Activated naive CD4-positive, alpha-beta T cell treated with anti-CD3 and anti-CD28 coated beads, Interleukin-2, amount 50 U/mL, for 72 hours (primary cell): ENCODE results near the gene DCAF11. TPM values are rescaled to one million over a fixed set of nuclear protein-coding genes. Genes with fewer than 3 reads are reported as not detected.
A peak's percentile ranks its signal among the peaks of the same experiment; 100 is the strongest.

Experiments
- ATAC-seq, 2 donors: fragments of 150-1000 bp; cut with Tn5 transposase; 2 replicates each; pipeline ENCODE4 v1.10.0; 2021; ENCODE audit warnings: mild to moderate bottlenecking in 2 of 2, moderate library complexity in 2 of 2
- DNase-seq, 2 donors: peaks; one replicate each; pipeline ENCODE4 v3.0.0; 2021 to 2022; ENCODE audit warnings: low spot score in 2 of 2
- H3K27ac Mint-ChIP-seq, 2 donors: one replicate each; pipeline ENCODE4 v1.8.0; 2022; ENCODE audit warnings: mild to moderate bottlenecking in 2 of 2, mixed read lengths in 2 of 2
- H3K36me3 Mint-ChIP-seq, 2 donors: one replicate each; pipeline ENCODE4 v1.8.0; 2022; ENCODE audit warnings: mixed read lengths in 2 of 2
- H3K9me3 Mint-ChIP-seq, 2 donors: one replicate each; pipeline ENCODE4 v1.8.0; 2022; ENCODE audit warnings: mixed read lengths in 2 of 2
- total RNA-seq, 2 donors: library from RNA; stranded (reverse); gene quantifications; one replicate each; pipeline ENCODE4 v1.2.3, GENCODE V29; 2022

Gene DCAF11
- total RNA-seq, 2 donors from 2014 or later = 66.7 to 146 TPM

- no peaks in the 10 kb centered on the region for H3K9me3 Mint-ChIP-seq
- DNase-seq = no peak
- H3K27ac Mint-ChIP-seq = no peak overlapping the region
- H3K36me3 Mint-ChIP-seq = no peaks in the 10 kb centered on the region
- ATAC-seq = no peak
These were observed 12.4 kb downstream of the DCAF11 start for GRCh38 chr14:24126939-24127338.

- ATAC-seq (no peak), DNase-seq (no peak)
- H3K36me3 Mint-ChIP-seq = no peaks in the 10 kb centered on the region
- H3K9me3 Mint-ChIP-seq = no peaks in the 10 kb centered on the region
- H3K27ac Mint-ChIP-seq = no peak overlapping the region
These were observed 13.1 kb downstream of the DCAF11 start for GRCh38 chr14:24127673-24128072.

- H3K36me3 Mint-ChIP-seq = no peaks in the 10 kb centered on the region
- ATAC-seq (no peak), DNase-seq (no peak)
- no peaks in the 10 kb centered on the region for H3K9me3 Mint-ChIP-seq
- no peak overlapping the region for H3K27ac Mint-ChIP-seq
These were observed 14.9 kb downstream of the DCAF11 start for GRCh38 chr14:24129410-24129998.

GRCh38 chr14:24130380-24130716, 15.8 kb downstream of the DCAF11 start, which contains the start of gene FITM1:
Gene FITM1, plus strand, starts transcription at chr14:24130659. Its CDS starts 905 bp downstream, at chr14:24131564.
- no peaks in the 10 kb centered on the region for H3K36me3 Mint-ChIP-seq
- peak within 1 kb of the TSS in 1 of 2 donors; percentile 19 for H3K27ac Mint-ChIP-seq

GRCh38 chr14:24130717-24131548, 16.4 kb downstream of the DCAF11 start:
- no peaks in the 10 kb centered on the region for H3K9me3 Mint-ChIP-seq
- no peak for DNase-seq
- H3K27ac Mint-ChIP-seq = peak overlapping the region in 1 of 2 donors; percentile 19
- no peaks in the 10 kb centered on the region for H3K36me3 Mint-ChIP-seq
- ATAC-seq = no peak

More at GRCh38 chr14:24130380-24130716, 15.8 kb downstream of the DCAF11 start, which contains the start of gene FITM1:
- H3K9me3 Mint-ChIP-seq = no peaks in the 10 kb centered on the region
- DNase-seq = no peak
- no peak for ATAC-seq

GRCh38 chr14:24131549-24131966, 17.0 kb downstream of the DCAF11 start:
- DNase-seq = no peak
- H3K27ac Mint-ChIP-seq = peak overlapping the region; percentile 33 to 84
- H3K36me3 Mint-ChIP-seq = peaks cover 2% of the 10 kb centered on the region in 2 donors
- no peak for ATAC-seq
- H3K9me3 Mint-ChIP-seq = no peaks in the 10 kb centered on the region

- no peaks in the 10 kb centered on the region for H3K9me3 Mint-ChIP-seq
- H3K27ac Mint-ChIP-seq = peak overlapping the region; percentile 84 to 92
These were observed 17.6 kb downstream of the DCAF11 start for GRCh38 chr14:24132061-24132685.

GRCh38 chr14:24132976-24133375, 18.4 kb downstream of the DCAF11 start:
- Mint-ChIP-seq H3K27ac (peak overlapping the region; percentile 84 to 92), H3K9me3 (no peaks in the 10 kb centered on the region), H3K36me3 (peaks cover 12% of the 10 kb centered on the region in 2 donors)
- DNase-seq = no peak
- ATAC-seq = no peak

More at GRCh38 chr14:24132061-24132685, 17.6 kb downstream of the DCAF11 start:
- peaks cover 8% of the 10 kb centered on the region in 2 donors for H3K36me3 Mint-ChIP-seq
- ATAC-seq (no peak), DNase-seq (no peak)

GRCh38 chr14:24133735-24134134, 19.2 kb downstream of the DCAF11 start:
- H3K9me3 Mint-ChIP-seq = no peaks in the 10 kb centered on the region
- no peak overlapping the region for H3K27ac Mint-ChIP-seq
- peaks cover 19 to 20% of the 10 kb centered on the region in 2 donors for H3K36me3 Mint-ChIP-seq
- no peak for DNase-seq
- no peak for ATAC-seq

GRCh38 chr14:24135584-24135833, 20.9 kb downstream of the DCAF11 start:
- ATAC-seq (peak; percentile 5 to 14), DNase-seq (peak in 1 of 2 donors; percentile 21)
- Mint-ChIP-seq H3K27ac (peak overlapping the region; percentile 76 to 92), H3K36me3 (peaks cover 31 to 32% of the 10 kb centered on the region in 2 donors), H3K9me3 (no peaks in the 10 kb centered on the region)

- peak within 1 kb of the TSS; percentile 76 to 97 for H3K27ac Mint-ChIP-seq
- H3K9me3 Mint-ChIP-seq = no peaks in the 10 kb centered on the region
- DNase-seq (peak; percentile 92 to 94), ATAC-seq (peak; percentile 91 to 96)
- peaks cover 31 to 37% of the 10 kb centered on the region in 2 donors for H3K36me3 Mint-ChIP-seq
These were observed 21.5 kb downstream of the DCAF11 start, which contains the start of gene PSME1 for GRCh38 chr14:24135834-24136683. Gene PSME1, plus strand, starts transcription at chr14:24136194. Its CDS starts 69 bp downstream, at chr14:24136263.

- H3K9me3 Mint-ChIP-seq = no peaks in the 10 kb centered on the region
- ATAC-seq = no peak
- H3K36me3 Mint-ChIP-seq = peaks cover 32 to 40% of the 10 kb centered on the region in 2 donors
- peak overlapping the region; percentile 76 to 97 for H3K27ac Mint-ChIP-seq
- no peak for DNase-seq
These were observed 22.3 kb downstream of the DCAF11 start for GRCh38 chr14:24136684-24137528.

- Mint-ChIP-seq H3K27ac (peak overlapping the region; percentile 38 to 76), H3K36me3 (peaks cover 41 to 44% of the 10 kb centered on the region in 2 donors), H3K9me3 (no peaks in the 10 kb centered on the region)
- DNase-seq (no peak), ATAC-seq (no peak)
These were observed 23.2 kb downstream of the DCAF11 start for GRCh38 chr14:24137529-24138395.

- ATAC-seq (no peak), DNase-seq (no peak)
- Mint-ChIP-seq H3K27ac (peak overlapping the region; percentile 47 to 77), H3K36me3 (peaks cover 47 to 52% of the 10 kb centered on the region in 2 donors), H3K9me3 (no peaks in the 10 kb centered on the region)
These were observed 24.1 kb downstream of the DCAF11 start for GRCh38 chr14:24138396-24139271.
